ENCODE results near the gene PRDX2. TPM values are rescaled to one million over a fixed set of nuclear protein-coding genes. Genes with fewer than 3 reads are reported as not detected.
A peak's percentile ranks its signal among the peaks of the same experiment; 100 is the strongest.

The PRDX2 gene
- total RNA-seq, 1 donor from 2014 or later = 554 TPM

DNA sequence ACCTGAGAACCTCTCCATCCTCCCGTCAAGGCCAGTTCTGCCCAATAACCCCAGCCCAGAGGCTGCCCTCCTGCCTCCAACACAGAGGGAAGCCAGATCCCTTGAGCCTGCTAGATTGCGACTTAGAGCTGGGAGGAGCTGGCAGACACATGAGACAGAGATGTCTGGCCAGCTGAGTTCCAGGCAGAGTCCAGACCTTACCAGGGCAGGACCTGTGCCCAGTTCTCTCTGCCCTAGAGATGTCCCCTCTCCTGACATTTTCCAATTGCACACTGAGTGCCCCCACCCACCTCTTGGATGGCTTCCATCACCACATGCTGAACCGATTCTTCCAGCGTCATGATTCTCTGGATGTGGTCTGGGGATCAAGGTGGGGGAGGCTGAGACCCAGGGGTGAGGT is 29.3 kb downstream of the PRDX2 start:
- TF ChIP-seq CTCF (IDR thresholded peaks at IDR 0.05; ENCODE audit: unreplicated experiment) = no peak
- H3K4me3 Mint-ChIP-seq (ENCODE audit: low read depth) = no peak overlapping the region
- H3K4me1 Mint-ChIP-seq (ENCODE audit: low read depth) = peaks cover 7% of the 10 kb centered on the region
- DNase-seq (ENCODE audit: low spot score, unreplicated experiment) = no peak
- H3K36me3 Mint-ChIP-seq (ENCODE audit: insufficient read depth) = peaks cover 8% of the 10 kb centered on the region
- H3K27me3 Mint-ChIP-seq = no peaks in the 10 kb centered on the region
- H3K27ac Mint-ChIP-seq = no peak overlapping the region
- H3K9me3 Mint-ChIP-seq (ENCODE audit: low read depth) = no peaks in the 10 kb centered on the region

DNA sequence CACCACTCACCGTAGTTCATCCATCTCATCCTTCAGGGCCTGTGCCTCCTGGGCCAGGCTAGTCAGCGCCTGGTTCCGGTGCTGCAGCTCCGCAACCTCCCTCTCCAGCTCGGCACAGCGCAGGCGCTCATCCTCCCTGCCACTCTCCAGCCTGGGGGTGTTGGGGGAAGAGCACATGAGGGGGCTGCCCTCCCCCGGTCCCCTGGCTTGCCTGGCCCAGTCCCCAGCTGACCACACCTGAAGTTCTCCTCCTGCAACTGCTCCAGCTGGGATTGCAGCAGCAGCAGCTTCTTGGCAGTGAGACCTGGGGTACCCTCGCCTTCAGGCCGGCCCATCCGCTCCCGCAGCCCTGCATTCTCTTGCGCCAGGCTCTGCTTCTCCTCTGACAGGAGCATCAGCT is 30.7 kb downstream of the PRDX2 start:
- H3K9me3 Mint-ChIP-seq (ENCODE audit: low read depth) = no peaks in the 10 kb centered on the region
- no peak overlapping the region for H3K4me3 Mint-ChIP-seq (ENCODE audit: low read depth)
- H3K27me3 Mint-ChIP-seq = no peaks in the 10 kb centered on the region
- no peak overlapping the region for H3K27ac Mint-ChIP-seq
- peaks cover 7% of the 10 kb centered on the region for H3K4me1 Mint-ChIP-seq (ENCODE audit: low read depth)
- peaks cover 11% of the 10 kb centered on the region for H3K36me3 Mint-ChIP-seq (ENCODE audit: insufficient read depth)
- no peak for TF ChIP-seq CTCF (IDR thresholded peaks at IDR 0.05; ENCODE audit: unreplicated experiment)
- no peak for DNase-seq (ENCODE audit: low spot score, unreplicated experiment)

- Mint-ChIP-seq H3K9me3 (ENCODE audit: low read depth) (no peaks in the 10 kb centered on the region), H3K4me3 (ENCODE audit: low read depth) (no peak overlapping the region), H3K4me1 (ENCODE audit: low read depth) (peaks cover 6% of the 10 kb centered on the region), H3K36me3 (ENCODE audit: insufficient read depth) (peaks cover 18% of the 10 kb centered on the region), H3K27me3 (no peaks in the 10 kb centered on the region), H3K27ac (no peak overlapping the region)
- peak; percentile 17 for TF ChIP-seq CTCF (IDR thresholded peaks at IDR 0.05; ENCODE audit: unreplicated experiment)
- no peak for DNase-seq (ENCODE audit: low spot score, unreplicated experiment)
These were observed 31.9 kb downstream of the PRDX2 start for GRCh38 chr19:12769689-12770088.

DNA sequence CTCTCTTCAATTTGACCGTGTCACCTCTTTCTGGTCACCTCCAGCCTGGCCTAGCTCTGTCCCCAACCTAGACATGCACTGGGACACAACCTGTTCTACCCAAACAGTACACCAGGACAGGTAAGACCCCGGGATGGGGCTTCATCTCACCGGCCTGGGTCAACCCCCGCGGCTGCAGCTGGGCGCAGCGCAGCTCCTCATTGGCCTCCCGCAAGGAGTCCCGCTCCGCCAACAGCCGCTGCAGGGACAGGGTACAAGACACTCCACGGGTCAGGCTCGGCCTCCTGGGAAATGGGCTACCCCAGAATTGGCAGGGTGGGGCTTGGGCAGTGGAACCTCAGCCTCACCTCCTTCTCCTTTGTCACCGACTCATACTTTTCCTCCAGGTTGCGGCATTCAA is 33.9 kb downstream of the PRDX2 start:
- Mint-ChIP-seq H3K4me3 (ENCODE audit: low read depth) (no peak overlapping the region), H3K27me3 (no peaks in the 10 kb centered on the region), H3K4me1 (ENCODE audit: low read depth) (peaks cover 2% of the 10 kb centered on the region), H3K36me3 (ENCODE audit: insufficient read depth) (peaks cover 18% of the 10 kb centered on the region), H3K9me3 (ENCODE audit: low read depth) (no peaks in the 10 kb centered on the region), H3K27ac (no peak overlapping the region)
- no peak for TF ChIP-seq CTCF (IDR thresholded peaks at IDR 0.05; ENCODE audit: unreplicated experiment)
- DNase-seq (ENCODE audit: low spot score, unreplicated experiment) = no peak

GRCh38 chr19:12767150-12767549 is 34.5 kb downstream of the PRDX2 start:
- H3K27me3 Mint-ChIP-seq = no peaks in the 10 kb centered on the region
- H3K9me3 Mint-ChIP-seq (ENCODE audit: low read depth) = no peaks in the 10 kb centered on the region
- no peak overlapping the region for H3K4me3 Mint-ChIP-seq (ENCODE audit: low read depth)
- H3K4me1 Mint-ChIP-seq (ENCODE audit: low read depth) = peaks cover 2% of the 10 kb centered on the region
- peaks cover 18% of the 10 kb centered on the region for H3K36me3 Mint-ChIP-seq (ENCODE audit: insufficient read depth)
- no peak for DNase-seq (ENCODE audit: low spot score, unreplicated experiment)
- no peak for TF ChIP-seq CTCF (IDR thresholded peaks at IDR 0.05; ENCODE audit: unreplicated experiment)
- no peak overlapping the region for H3K27ac Mint-ChIP-seq
